Measurements from ENCODE around the gene TGFB2.

The TGFB2 gene

DNA sequence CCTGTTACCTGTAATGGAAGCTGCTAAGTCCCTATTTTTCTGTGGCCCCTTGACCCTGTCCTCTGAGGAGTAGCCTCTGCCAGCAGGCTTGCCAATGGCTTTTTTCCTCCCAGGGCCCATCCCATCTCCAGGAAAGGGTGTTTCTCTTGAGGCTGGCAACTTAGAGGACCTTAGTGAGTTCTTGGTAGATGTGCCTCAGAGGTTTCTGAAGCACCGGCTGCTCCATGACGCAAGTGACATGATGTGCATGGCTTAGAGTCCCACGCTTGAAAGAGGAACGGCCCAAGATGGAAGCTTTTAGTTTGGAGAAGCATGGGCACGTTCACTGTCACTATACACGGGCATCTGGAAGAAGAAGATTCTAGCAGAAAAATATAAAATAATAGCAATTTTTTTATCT is 63.0 kb downstream of the TGFB2 start:
- H3K27me3 ChIP-seq (ENCODE audit: control insufficient read depth in 1 of 2, insufficient read depth in 1 of 2, low read length in 2 of 2), result no peaks in the 10 kb centered on the region
- H2BK12ac ChIP-seq (ENCODE audit: low read length in 2 of 2), result no peak overlapping the region
- H4K8ac ChIP-seq (ENCODE audit: low read length), result no peak overlapping the region
- H3K79me1 ChIP-seq (replicated peaks; ENCODE audit: low read length, poor library complexity, severe bottlenecking), result peaks cover 30% of the 10 kb centered on the region
- H3K14ac ChIP-seq (ENCODE audit: low read length in 2 of 2), result no peak overlapping the region
- H3K4ac ChIP-seq (ENCODE audit: low read depth in 1 of 2, low read length in 2 of 2), result no peak overlapping the region
- peaks cover 5% of the 10 kb centered on the region for H3K4me1 ChIP-seq (ENCODE audit: control insufficient read depth, insufficient read depth, low read depth, low read length)
- no peak overlapping the region for H3K9ac ChIP-seq (ENCODE audit: low read length)
- no peak overlapping the region for H3K27ac ChIP-seq (ENCODE audit: low read length, poor library complexity, severe bottlenecking)
- H2BK15ac ChIP-seq (ENCODE audit: low read depth, poor library complexity, severe bottlenecking), result no peak overlapping the region
- peaks cover 12 to 40% of the 10 kb centered on the region in 2 experiments for H3K36me3 ChIP-seq (ENCODE audit: control insufficient read depth in 1 of 2, insufficient read depth in 2 of 2, low read depth in 1 of 2, low read length in 2 of 2)
- no peaks in the 10 kb centered on the region for H3K9me3 ChIP-seq (ENCODE audit: control insufficient read depth, low read length)
- no peak overlapping the region for H3K18ac ChIP-seq (ENCODE audit: low read depth in 1 of 2, low read length in 2 of 2)
- no peak overlapping the region for H3K4me3 ChIP-seq (ENCODE audit: insufficient read depth in 1 of 2, low read depth in 1 of 2, low read length in 2 of 2)
- no peak overlapping the region for H3K4me2 ChIP-seq (ENCODE audit: low read length, poor library complexity, severe bottlenecking)
- H2BK5ac ChIP-seq (ENCODE audit: low read depth, low read length, poor library complexity, severe bottlenecking), result no peak overlapping the region
- H3K23ac ChIP-seq (ENCODE audit: low read length in 2 of 2), result no peak overlapping the region
- 99% methylated on average over 5 of the region's 6 CpGs for WGBS
- DNase-seq, result no peak
- H4K91ac ChIP-seq (ENCODE audit: low read length), result no peak overlapping the region
- no peak overlapping the region for H2BK120ac ChIP-seq (ENCODE audit: low read depth, low read length)
- H2AK5ac ChIP-seq (ENCODE audit: low read length, severe bottlenecking), result no peak overlapping the region
- H2AFZ ChIP-seq (ENCODE audit: low read depth, low read length), result no peak overlapping the region

- Histone ChIP-seq H4K8ac (ENCODE audit: low read length) (no peak overlapping the region), H2AFZ (ENCODE audit: low read depth, low read length) (no peak overlapping the region), H3K4me3 (ENCODE audit: insufficient read depth in 1 of 2, low read depth in 1 of 2, low read length in 2 of 2) (no peak overlapping the region), H2BK120ac (ENCODE audit: low read depth, low read length) (no peak overlapping the region), H3K4me1 (ENCODE audit: control insufficient read depth, insufficient read depth, low read depth, low read length) (peaks cover 5% of the 10 kb centered on the region), H3K36me3 (ENCODE audit: control insufficient read depth in 1 of 2, insufficient read depth in 2 of 2, low read depth in 1 of 2, low read length in 2 of 2) (peaks cover 12 to 42% of the 10 kb centered on the region in 2 experiments), H3K4ac (ENCODE audit: low read depth in 1 of 2, low read length in 2 of 2) (no peak overlapping the region), H2BK5ac (ENCODE audit: low read depth, low read length, poor library complexity, severe bottlenecking) (no peak overlapping the region), H3K18ac (ENCODE audit: low read depth in 1 of 2, low read length in 2 of 2) (no peak overlapping the region), H3K14ac (ENCODE audit: low read length in 2 of 2) (no peak overlapping the region), H2BK15ac (ENCODE audit: low read depth, poor library complexity, severe bottlenecking) (no peak overlapping the region), H3K23ac (ENCODE audit: low read length in 2 of 2) (no peak overlapping the region), H3K27me3 (ENCODE audit: control insufficient read depth in 1 of 2, insufficient read depth in 1 of 2, low read length in 2 of 2) (no peaks in the 10 kb centered on the region), H3K4me2 (ENCODE audit: low read length, poor library complexity, severe bottlenecking) (no peak overlapping the region), H2BK12ac (ENCODE audit: low read length in 2 of 2) (peak overlapping the region in 1 of 2 experiments; percentile 24), H4K91ac (ENCODE audit: low read length) (no peak overlapping the region), H2AK5ac (ENCODE audit: low read length, severe bottlenecking) (no peak overlapping the region), H3K27ac (ENCODE audit: low read length, poor library complexity, severe bottlenecking) (no peak overlapping the region), H3K9ac (ENCODE audit: low read length) (no peak overlapping the region), H3K9me3 (ENCODE audit: control insufficient read depth, low read length) (no peaks in the 10 kb centered on the region), H3K79me1 (replicated peaks; ENCODE audit: low read length, poor library complexity, severe bottlenecking) (peaks cover 32% of the 10 kb centered on the region)
- no peak for DNase-seq
- WGBS, result 61% methylated on average over 9 of the region's 9 CpGs
Observed at GRCh38 chr1:218408942-218409341, 63.8 kb downstream of the TGFB2 start.

GRCh38 chr1:218409946-218410510 is 64.9 kb downstream of the TGFB2 start:
- Histone ChIP-seq H3K9me3 (ENCODE audit: control insufficient read depth, low read length) (no peaks in the 10 kb centered on the region), H2AK5ac (ENCODE audit: low read length, severe bottlenecking) (no peak overlapping the region), H2BK12ac (ENCODE audit: low read length in 2 of 2) (no peak overlapping the region), H2BK15ac (ENCODE audit: low read depth, poor library complexity, severe bottlenecking) (no peak overlapping the region), H3K23ac (ENCODE audit: low read length in 2 of 2) (no peak overlapping the region), H3K27ac (ENCODE audit: low read length, poor library complexity, severe bottlenecking) (peak overlapping the region; percentile 28), H2BK120ac (ENCODE audit: low read depth, low read length) (no peak overlapping the region), H3K18ac (ENCODE audit: low read depth in 1 of 2, low read length in 2 of 2) (no peak overlapping the region), H2AFZ (ENCODE audit: low read depth, low read length) (no peak overlapping the region), H3K4me3 (ENCODE audit: insufficient read depth in 1 of 2, low read depth in 1 of 2, low read length in 2 of 2) (no peak overlapping the region), H3K9ac (ENCODE audit: low read length) (no peak overlapping the region), H3K79me1 (replicated peaks; ENCODE audit: low read length, poor library complexity, severe bottlenecking) (peaks cover 34% of the 10 kb centered on the region), H3K4me1 (ENCODE audit: control insufficient read depth, insufficient read depth, low read depth, low read length) (peaks cover 6% of the 10 kb centered on the region), H3K27me3 (ENCODE audit: control insufficient read depth in 1 of 2, insufficient read depth in 1 of 2, low read length in 2 of 2) (no peaks in the 10 kb centered on the region), H2BK5ac (ENCODE audit: low read depth, low read length, poor library complexity, severe bottlenecking) (no peak overlapping the region), H3K36me3 (ENCODE audit: control insufficient read depth in 1 of 2, insufficient read depth in 2 of 2, low read depth in 1 of 2, low read length in 2 of 2) (peaks cover 12 to 39% of the 10 kb centered on the region in 2 experiments), H4K91ac (ENCODE audit: low read length) (no peak overlapping the region), H3K4me2 (ENCODE audit: low read length, poor library complexity, severe bottlenecking) (no peak overlapping the region), H3K14ac (ENCODE audit: low read length in 2 of 2) (no peak overlapping the region), H3K4ac (ENCODE audit: low read depth in 1 of 2, low read length in 2 of 2) (no peak overlapping the region), H4K8ac (ENCODE audit: low read length) (no peak overlapping the region)
- no peak for DNase-seq
- 84% methylated on average over 6 of the region's 8 CpGs for WGBS

- no peak overlapping the region for H2AFZ ChIP-seq (ENCODE audit: low read depth, low read length)
- no peaks in the 10 kb centered on the region for H3K9me3 ChIP-seq (ENCODE audit: control insufficient read depth, low read length)
- H3K9ac ChIP-seq (ENCODE audit: low read length), result no peak overlapping the region
- H3K36me3 ChIP-seq (ENCODE audit: control insufficient read depth in 1 of 2, insufficient read depth in 2 of 2, low read depth in 1 of 2, low read length in 2 of 2), result peaks cover 1 to 33% of the 10 kb centered on the region in 2 experiments
- H2BK120ac ChIP-seq (ENCODE audit: low read depth, low read length), result no peak overlapping the region
- peaks cover 29% of the 10 kb centered on the region for H3K79me1 ChIP-seq (replicated peaks; ENCODE audit: low read length, poor library complexity, severe bottlenecking)
- 100% methylated on average over 1 of the region's 1 CpG for WGBS
- H3K27ac ChIP-seq (ENCODE audit: low read length, poor library complexity, severe bottlenecking), result no peak overlapping the region
- H3K27me3 ChIP-seq (ENCODE audit: control insufficient read depth in 1 of 2, insufficient read depth in 1 of 2, low read length in 2 of 2), result no peaks in the 10 kb centered on the region
- no peak for DNase-seq
- H4K91ac ChIP-seq (ENCODE audit: low read length), result no peak overlapping the region
- no peak overlapping the region for H3K18ac ChIP-seq (ENCODE audit: low read depth in 1 of 2, low read length in 2 of 2)
- H2BK5ac ChIP-seq (ENCODE audit: low read depth, low read length, poor library complexity, severe bottlenecking), result no peak overlapping the region
- peaks cover 8% of the 10 kb centered on the region for H3K4me1 ChIP-seq (ENCODE audit: control insufficient read depth, insufficient read depth, low read depth, low read length)
- no peak overlapping the region for H2BK15ac ChIP-seq (ENCODE audit: low read depth, poor library complexity, severe bottlenecking)
- H3K4ac ChIP-seq (ENCODE audit: low read depth in 1 of 2, low read length in 2 of 2), result no peak overlapping the region
- no peak overlapping the region for H4K8ac ChIP-seq (ENCODE audit: low read length)
- H2BK12ac ChIP-seq (ENCODE audit: low read length in 2 of 2), result no peak overlapping the region
- no peak overlapping the region for H3K4me2 ChIP-seq (ENCODE audit: low read length, poor library complexity, severe bottlenecking)
- no peak overlapping the region for H3K23ac ChIP-seq (ENCODE audit: low read length in 2 of 2)
- peak overlapping the region; percentile 72 for H2AK5ac ChIP-seq (ENCODE audit: low read length, severe bottlenecking)
- H3K4me3 ChIP-seq (ENCODE audit: insufficient read depth in 1 of 2, low read depth in 1 of 2, low read length in 2 of 2), result no peak overlapping the region
- H3K14ac ChIP-seq (ENCODE audit: low read length in 2 of 2), result no peak overlapping the region
Observed at GRCh38 chr1:218411101-218411500, 66.0 kb downstream of the TGFB2 start.

Measured in mesenchymal stem cell (in vitro differentiated cells and primary cell).